Measurements from ENCODE around the gene PIK3IP1.
"Not testable (repeated sequence)": the region's sequence is repeated elsewhere in the genome, so short reads cannot be mapped to it uniquely, and the experiment has no call there.

PIK3IP1 gene

GRCh38 chr22:31248138-31248745, 44.0 kb downstream of the PIK3IP1 start:
- DNase-seq: no peak

- no peak for DNase-seq
These were observed 44.6 kb downstream of the PIK3IP1 start for GRCh38 chr22:31247726-31248125.

- DNase-seq: no peak
These were observed 45.6 kb downstream of the PIK3IP1 start for GRCh38 chr22:31246687-31247086.

- not testable (repeated sequence) for DNase-seq
These were observed 46.3 kb downstream of the PIK3IP1 start for GRCh38 chr22:31245998-31246397.

GRCh38 chr22:31244943-31245451, 47.3 kb downstream of the PIK3IP1 start:
- no peak for DNase-seq

GRCh38 chr22:31244046-31244942, 48.0 kb downstream of the PIK3IP1 start:
- no peak for DNase-seq

- no peak for DNase-seq
These were observed 48.8 kb downstream of the PIK3IP1 start for GRCh38 chr22:31243339-31244045.

GRCh38 chr22:31241936-31242335, 50.4 kb downstream of the PIK3IP1 start:
- no peak for DNase-seq

- DNase-seq: no peak
These were observed 51.1 kb downstream of the PIK3IP1 start for GRCh38 chr22:31241200-31241599.

- DNase-seq: no peak
These were observed 52.4 kb downstream of the PIK3IP1 start for GRCh38 chr22:31239771-31240370.

- DNase-seq: no peak
These were observed 54.2 kb downstream of the PIK3IP1 start for GRCh38 chr22:31238057-31238456.

GRCh38 chr22:31236044-31236443, 56.2 kb downstream of the PIK3IP1 start:
- DNase-seq: not testable (repeated sequence)

- no peak for DNase-seq
These were observed 57.2 kb downstream of the PIK3IP1 start for GRCh38 chr22:31235081-31235480.

GRCh38 chr22:31233001-31233400, 59.3 kb downstream of the PIK3IP1 start:
- no peak for DNase-seq

Data from NCI-H2081 (cell line).